ENCODE data around the gene OTUD5. TPM values are rescaled to one million over a fixed set of nuclear protein-coding genes. Genes with fewer than 3 reads are reported as not detected.
A peak's percentile ranks its signal among the peaks of the same experiment; 100 is the strongest.

OTUD5 gene
- total RNA-seq, 1 experiment from 2014 or later = 62.5 TPM

- H3K4ac ChIP-seq (ENCODE audit: low read depth, low read length) = no peak overlapping the region
- no CpG with 5 or more reads among the region's 21 CpGs for WGBS (ENCODE audit: extremely low coverage, insufficient read length, low lambda C conversion rate)
- peaks cover 73 to 75% of the 10 kb centered on the region in 2 experiments for H3K9me3 Mint-ChIP-seq
Measured at GRCh38 chrX:48958635-48959094, 1.3 kb upstream of the OTUD5 start.

More at GRCh38 chrX:48958635-48959094, 1.3 kb upstream of the OTUD5 start:
- Histone ChIP-seq H3K79me2 (ENCODE audit: insufficient read depth, low read length) (peaks cover 18% of the 10 kb centered on the region; the same call in 1 of the 2 replicates), H2BK12ac (ENCODE audit: insufficient read length, low read depth, low read length) (peak overlapping the region; percentile 22), H4K91ac (ENCODE audit: insufficient read length, low read depth, low read length) (no peak overlapping the region), H3T11ph (ENCODE audit: low read length) (no peak overlapping the region), H3K27me3 (ENCODE audit: insufficient read depth, low read length) (no peaks in the 10 kb centered on the region), H3K14ac (ENCODE audit: insufficient read depth, low read length) (0 out of 2 replicates have a peak overlapping the region, but pooled peaks have one; percentile 47), H2BK20ac (ENCODE audit: low read depth, low read length, poor library complexity, severe bottlenecking) (no peak overlapping the region), H3K9me3 (ENCODE audit: control insufficient read depth, low read depth, low read length) (no peaks in the 10 kb centered on the region), H3K79me1 (ENCODE audit: insufficient read depth, low read depth, low read length, poor library complexity, severe bottlenecking) (peaks cover 16% of the 10 kb centered on the region), H2BK120ac (ENCODE audit: low read depth, low read length, poor library complexity, severe bottlenecking) (no peak overlapping the region), H3K9ac (ENCODE audit: extremely low read depth, insufficient read length, low read length) (peak overlapping the region; percentile 87), H4K8ac (replicated peaks; ENCODE audit: insufficient read length, low read depth, low read length) (no peak overlapping the region), H3K23me2 (ENCODE audit: insufficient read length, low read depth, low read length, poor library complexity, severe bottlenecking) (peaks cover 6% of the 10 kb centered on the region), H2BK15ac (ENCODE audit: low read depth, low read length) (no peak overlapping the region), H4K5ac (ENCODE audit: insufficient read length, low read depth, low read length) (no peak overlapping the region), H3K27ac (ENCODE audit: insufficient read length, low read depth, low read length) (no peak overlapping the region), H3K56ac (ENCODE audit: insufficient read length, low read depth, low read length) (no peak overlapping the region), H2AK5ac (ENCODE audit: insufficient read length, low read length) (no peak overlapping the region), H2BK5ac (ENCODE audit: insufficient read length, low read length) (no peak overlapping the region), H3K4me1 (ENCODE audit: insufficient read depth, low read length) (peaks cover 2% of the 10 kb centered on the region; the same call in 1 of the 2 replicates), H4K20me1 (ENCODE audit: control insufficient read depth, insufficient read depth, insufficient read length) (peaks cover 3% of the 10 kb centered on the region), H2AFZ (ENCODE audit: low read length) (no peak overlapping the region), H3K23ac (ENCODE audit: insufficient read length, low read depth, low read length) (no peak overlapping the region), H3K4me2 (ENCODE audit: insufficient read depth, insufficient read length, low read length) (peak overlapping the region; percentile 86), H3K18ac (ENCODE audit: insufficient read length, low read depth, low read length) (no peak overlapping the region)
- H3K27me3 Mint-ChIP-seq (ENCODE audit: low read depth) = peaks cover 1% of the 10 kb centered on the region
- H3K4me3 Mint-ChIP-seq = peak overlapping the region; percentile 97 to 99
- H3K36me3 Mint-ChIP-seq (ENCODE audit: insufficient read depth in 1 of 3, low read depth in 3 of 3) = peaks cover 17 to 47% (median 29%) of the 10 kb centered on the region in 3 experiments
- H3K4me1 Mint-ChIP-seq = peaks cover 0 to 16% of the 10 kb centered on the region in 2 experiments; a peak in 2 of 4 replicates
- no peak for DNase-seq
- H3K27ac Mint-ChIP-seq = peak overlapping the region; percentile 59 to 95 (median 93); a peak in 4 of 7 replicates
- TF ChIP-seq CTCF (conservative IDR thresholded peaks at IDR 0.05) = no peak
